Renal cortex interstitium (tissue), 15 donors: Measurements from ENCODE around the gene MROH2B. TPM values are rescaled to one million over a fixed set of nuclear protein-coding genes. Genes with fewer than 3 reads are reported as not detected.

Experiments
- DNase-seq, 11 donors: peaks; one replicate each; pipeline ENCODE4 v3.0.0-alpha.2; 2013; ENCODE audit warnings: low read depth in 9 of 11, low spot score in 4 of 11; ENCODE audit errors: extremely low read depth in 1 of 11
- long read RNA-seq, 16 experiments: transcript quantifications; one replicate each; lab custom pipeline, GENCODE V29; 2026
- polyA plus RNA-seq, 3 donors: library from polyadenylated mRNA; unstranded; fragments of 120-200 nt; gene quantifications; one replicate each; pipeline ENCODE4 v1.2.1, GENCODE V29; 2013; ENCODE audit not compliant: insufficient read length in 3 of 3

Gene MROH2B
- polyA plus RNA-seq = not detected
- long read RNA-seq, donor 1 = 0 reads
- long read RNA-seq, donor 2 = 0 reads
- long read RNA-seq, donor 3 = 0 reads
- long read RNA-seq, donor 4 = 0 reads
- long read RNA-seq, donor 5 = 0 reads
- long read RNA-seq, donor 6 = 0 reads
- long read RNA-seq, donor 7 = 0 reads
- long read RNA-seq, donor 8 = 0 reads
- long read RNA-seq, donor 9 = 0 reads
- long read RNA-seq, donor 10 = 0 reads
- long read RNA-seq, donor 11 = 0 reads
- long read RNA-seq, donor 12 = 0 reads
- long read RNA-seq, donor 13 = 0 reads
- long read RNA-seq, donor 14 = 0 reads
- long read RNA-seq, donor 15 = 0 reads
- long read RNA-seq, donor 16 = 0 reads

- DNase-seq = no peak
Measured at GRCh38 chr5:41071242-41071641, at the start of gene MROH2B. TSS of gene MROH2B (minus strand) at chr5:41071342. CDS start at chr5:41070852, 490 bp downstream.

DNA sequence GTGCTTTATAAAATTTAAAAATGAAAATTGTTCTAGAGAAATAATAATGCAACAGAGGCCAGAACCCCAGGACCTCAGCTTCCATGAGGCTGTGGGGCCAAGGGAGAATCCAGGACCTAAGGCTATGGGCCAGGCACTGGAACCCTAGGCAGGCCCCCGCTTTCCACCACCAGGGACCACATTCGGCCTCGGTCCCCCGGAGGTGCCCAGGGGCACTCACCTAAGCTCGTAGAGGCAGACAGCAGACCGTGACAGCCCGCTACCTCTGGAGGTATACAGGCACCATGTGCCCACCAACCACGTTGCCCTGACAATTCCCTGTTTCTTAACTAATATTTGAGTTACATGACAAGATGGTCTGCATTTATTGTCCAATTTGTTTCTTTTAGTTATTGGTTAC, 49.5 kb upstream of the MROH2B start:
- no peak for DNase-seq

DNA sequence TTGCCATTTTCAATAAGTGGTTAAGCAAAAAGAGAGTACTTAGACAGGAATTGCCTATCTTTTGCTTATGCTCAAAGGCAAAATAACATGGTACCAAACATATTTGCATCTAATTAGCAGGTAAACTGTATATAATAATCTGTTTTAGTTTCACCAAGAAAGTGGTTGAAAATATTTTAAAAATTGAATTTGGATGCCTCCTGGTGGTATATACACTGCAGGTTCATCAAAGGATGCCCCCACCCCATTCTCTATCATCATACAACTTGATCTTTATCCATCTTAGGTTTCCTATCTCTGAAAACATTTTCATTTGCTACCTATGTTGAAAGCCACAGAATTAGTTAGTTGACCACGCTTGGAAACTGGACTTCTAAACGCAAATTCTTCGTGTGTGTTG, 47.0 kb upstream of the MROH2B start:
- DNase-seq = no peak

DNA sequence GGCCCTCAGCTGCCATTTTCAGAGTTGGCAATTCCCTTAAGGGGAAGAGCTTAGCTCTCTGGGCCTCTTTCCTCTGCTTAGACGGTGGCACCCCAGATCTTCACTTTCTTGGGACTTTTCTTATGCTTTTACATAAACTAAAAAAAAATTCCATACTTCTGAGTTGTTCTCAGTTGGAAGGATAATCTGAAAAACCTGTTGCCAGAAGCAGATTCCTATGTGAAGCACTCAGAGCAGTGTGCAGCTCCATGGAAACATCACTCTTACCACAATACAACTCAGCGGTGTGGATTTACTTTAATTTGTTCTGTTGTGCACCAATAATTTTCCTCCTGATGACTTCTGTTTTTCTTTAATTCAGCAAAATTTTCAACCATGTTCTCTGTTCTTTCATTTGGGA, 44.1 kb upstream of the MROH2B start:
- no peak for DNase-seq

- no peak for DNase-seq
Measured at GRCh38 chr5:41112486-41113455, 41.6 kb upstream of the MROH2B start.

- no peak for DNase-seq
Measured at GRCh38 chr5:41109186-41109585, 38.0 kb upstream of the MROH2B start.

GRCh38 chr5:41102341-41102740, 31.2 kb upstream of the MROH2B start:
- no peak for DNase-seq

DNA sequence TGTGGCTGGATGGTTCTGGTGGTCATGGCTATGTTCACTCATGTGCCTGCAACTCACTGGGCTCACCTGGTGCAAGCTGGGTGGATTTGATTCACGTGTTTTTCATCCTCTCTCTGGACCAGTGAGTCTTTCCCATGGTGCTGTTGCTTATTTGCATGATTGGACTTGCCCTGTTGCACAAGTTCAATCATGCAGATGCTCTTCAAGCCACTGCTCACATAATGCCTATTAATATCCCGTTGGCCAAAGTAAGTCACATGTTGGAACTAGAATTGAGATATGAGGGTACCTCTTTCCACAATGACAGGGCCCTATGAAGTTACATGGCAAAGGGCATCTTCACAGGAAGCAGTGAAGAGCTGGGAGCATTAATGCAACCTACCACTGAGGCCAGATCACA, 26.5 kb upstream of the MROH2B start:
- no peak for DNase-seq

GRCh38 chr5:41095324-41096101, 24.4 kb upstream of the MROH2B start:
- no peak for DNase-seq

- no peak for DNase-seq
Measured at GRCh38 chr5:41094871-41095270, 23.7 kb upstream of the MROH2B start.

- no peak for DNase-seq
Measured at GRCh38 chr5:41093803-41094202, 22.7 kb upstream of the MROH2B start.

DNA sequence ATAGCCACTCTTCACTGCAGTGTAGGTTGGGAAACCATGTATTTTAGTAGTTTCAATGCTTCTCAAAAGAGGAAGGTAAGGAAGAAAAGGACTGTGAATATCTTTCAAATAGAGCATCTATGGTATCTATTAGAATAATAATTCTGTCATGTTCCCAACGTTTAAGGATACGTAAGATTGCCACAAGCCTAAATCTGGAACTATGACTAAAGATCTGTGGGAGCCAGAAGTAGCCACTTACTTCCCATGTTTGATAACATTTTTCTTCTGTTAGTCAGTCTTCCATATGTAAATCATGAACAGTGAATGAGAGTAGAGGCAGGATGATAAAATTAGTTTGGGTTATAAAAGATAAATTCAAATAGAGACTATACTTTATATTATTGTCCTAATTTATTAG, 16.3 kb upstream of the MROH2B start:
- DNase-seq = no peak

DNA sequence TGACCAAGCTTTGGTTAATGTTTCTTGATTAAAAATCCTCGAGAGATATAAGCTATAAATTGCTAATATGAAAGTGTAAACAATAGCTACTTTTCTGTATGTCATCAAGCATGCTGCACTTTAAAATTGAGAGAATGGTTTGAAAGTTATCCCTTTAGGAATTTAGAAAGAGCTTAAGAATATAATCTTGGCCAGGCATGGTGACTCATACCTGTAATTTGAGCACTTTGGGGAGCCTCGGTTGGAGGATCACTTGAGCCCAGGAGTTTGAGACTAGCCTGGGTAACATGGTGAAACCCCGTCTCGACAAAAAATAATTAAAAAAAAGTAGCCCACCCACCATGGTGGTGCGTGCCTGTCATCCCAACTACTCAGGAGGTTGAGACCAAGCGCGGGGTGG, 12.2 kb upstream of the MROH2B start:
- DNase-seq = no peak

GRCh38 chr5:41071975-41072374, 833 bp upstream of the MROH2B start:
- no peak for DNase-seq

- no peak for DNase-seq
Measured at GRCh38 chr5:41067714-41068568, 3.2 kb downstream of the MROH2B start.

DNA sequence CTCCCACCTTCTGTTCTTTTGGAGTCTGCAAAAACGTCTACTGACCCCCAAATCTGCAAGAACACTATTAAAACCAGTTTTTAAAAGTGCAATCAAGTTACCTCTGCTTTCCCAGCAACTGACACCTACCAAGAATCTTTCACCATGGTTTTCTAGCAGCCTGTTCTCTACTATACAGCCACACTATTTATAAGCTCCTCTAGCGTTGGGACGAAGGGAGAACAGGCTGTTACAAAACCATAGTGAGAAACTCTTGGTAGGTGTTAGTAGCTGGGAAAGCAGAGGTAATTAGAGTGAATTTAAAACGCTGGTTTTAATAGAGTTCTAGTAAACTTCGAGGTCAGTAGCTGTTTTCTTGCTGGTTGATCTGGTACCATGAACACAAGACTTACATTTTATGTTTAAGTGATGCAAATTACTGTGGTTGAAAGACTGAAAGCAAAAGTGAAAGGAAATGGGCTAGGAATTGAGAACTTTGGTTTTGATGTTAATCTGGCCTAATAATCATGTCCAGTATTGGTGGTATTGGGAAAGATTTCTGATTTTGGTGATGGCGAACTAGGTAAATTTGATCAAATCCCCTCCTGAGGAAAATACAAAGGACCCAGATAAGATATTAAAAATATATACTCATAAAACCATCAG, 5.3 kb downstream of the MROH2B start:
- no peak for DNase-seq

- DNase-seq = no peak
Measured at GRCh38 chr5:41057940-41058339, 13.2 kb downstream of the MROH2B start.

GRCh38 chr5:41057231-41057630, 13.9 kb downstream of the MROH2B start:
- no peak for DNase-seq
